H1 (cell line): ENCODE measurements around the gene FOXI1. TPM values are rescaled to one million over a fixed set of nuclear protein-coding genes. Genes with fewer than 3 reads are reported as not detected.

ENCODE experiments used
- CTCF ChIA-PET: fragments of 300-600 bp; sonication (Branson Sonifier 250); formaldehyde crosslinking; loops from one replicate; lab custom pipeline; 2021; ENCODE audit not compliant: partially characterized antibody; lab: Charles Lee
- POLR2A ChIA-PET: fragments of 300-600 bp; sonication (Branson Sonifier 250); formaldehyde crosslinking; loops from one replicate; lab custom pipeline; 2021; ENCODE audit warnings: inconsistent platforms; ENCODE audit not compliant: partially characterized antibody; lab: Charles Lee
- DNase-seq, 2 experiments: peaks; one replicate each; pipeline versions ENCODE4 v3.0.0 to v3.0.0-alpha.2; 2010 to 2022; ENCODE audit warnings: low spot score in 2 of 2, low read depth in 1 of 2, mixed read lengths in 1 of 2
- FAIRE-seq: peaks from 2 replicates; lab custom pipeline; 2011; peaks lifted over from hg19 to GRCh38; lab: Jason Lieb, UNC
- H2AFZ ChIP-seq: 2 replicates; pipeline ENCODE4 v1.8.1; 2012; ENCODE audit warnings: low read length, inconsistent platforms
- H2AK5ac ChIP-seq: 2 replicates; pipeline ENCODE4 v1.6.1; 2013; ENCODE audit warnings: low read depth, low read length
- H2BK120ac ChIP-seq: replicated peaks from 2 replicates; pipeline ENCODE3; 2013; ENCODE audit warnings: low read depth, low read length, inconsistent platforms
- H2BK12ac ChIP-seq: 2 replicates; pipeline ENCODE4 v1.6.1; 2013; ENCODE audit warnings: low read depth, low read length
- H2BK15ac ChIP-seq: 2 replicates; pipeline ENCODE4 v1.6.1; 2013; ENCODE audit warnings: low read length
- H2BK20ac ChIP-seq: 2 replicates; pipeline ENCODE4 v1.6.1; 2013; ENCODE audit warnings: low read length
- H2BK5ac ChIP-seq: 2 replicates; pipeline ENCODE4 v1.6.1; 2013; ENCODE audit warnings: low read depth, low read length
- H3K14ac ChIP-seq: 2 replicates; pipeline ENCODE4 v1.6.1; 2013; ENCODE audit warnings: inconsistent platforms; ENCODE audit not compliant: insufficient read length
- H3K18ac ChIP-seq: 2 replicates; pipeline ENCODE4 v1.6.1; 2013; ENCODE audit warnings: low read length; ENCODE audit errors: extremely low read depth
- H3K23ac ChIP-seq: 2 replicates; pipeline ENCODE4 v1.6.1; 2013; ENCODE audit warnings: inconsistent platforms; ENCODE audit not compliant: insufficient read length
- H3K23me2 ChIP-seq: 2 replicates; pipeline ENCODE4 v1.6.1; 2013; ENCODE audit warnings: low read depth, low read length
- H3K27ac ChIP-seq: 2 replicates; pipeline ENCODE4 v1.6.1; 2011; ENCODE audit warnings: low read depth, low read length, inconsistent platforms
- H3K27me3 ChIP-seq, 4 experiments: replicated peaks in 1 of 4; 1 replicate in 1 of 4; 2 replicates in 3 of 4; pipeline versions ENCODE4 v1.6.1 to v1.8.1; 2011 to 2013; ENCODE audit warnings: low read length in 3 of 4, mild to moderate bottlenecking in 3 of 4, inconsistent platforms in 2 of 4, mixed read lengths in 2 of 4, moderate library complexity in 1 of 4; ENCODE audit not compliant: control insufficient read depth in 3 of 4, insufficient read depth in 3 of 4; ENCODE audit errors: extremely low read depth in 1 of 4
- H3K36me3 ChIP-seq, 4 experiments: 2 replicates each; pipeline versions ENCODE4 v1.6.1 to v1.8.1; 2011 to 2013; ENCODE audit warnings: mild to moderate bottlenecking in 4 of 4, low read length in 3 of 4, moderate library complexity in 2 of 4, control low read depth in 1 of 4, inconsistent platforms in 1 of 4; ENCODE audit not compliant: insufficient read depth in 4 of 4, control insufficient read depth in 2 of 4
- H3K4ac ChIP-seq: replicated peaks from 2 replicates; pipeline ENCODE3; 2013; ENCODE audit warnings: low read length, low read depth, mixed read lengths, inconsistent platforms; ENCODE audit not compliant: insufficient read length
- H3K4me1 ChIP-seq, 4 experiments: replicated peaks in 1 of 4; 1 replicate in 1 of 4; 2 replicates in 3 of 4; pipeline versions ENCODE4 v1.6.1 to v1.8.1; 2011 to 2013; ENCODE audit warnings: low read length in 3 of 4, inconsistent platforms in 2 of 4, mixed read lengths in 1 of 4; ENCODE audit not compliant: insufficient read depth in 4 of 4, control insufficient read depth in 3 of 4
- H3K4me2 ChIP-seq, 2 experiments: 2 replicates each; pipeline versions ENCODE4 v1.6.1 to v1.8.1; 2011 to 2013; ENCODE audit warnings: low read depth in 2 of 2, low read length in 2 of 2, control low read depth in 1 of 2, inconsistent platforms in 1 of 2, mild to moderate bottlenecking in 1 of 2; ENCODE audit not compliant: insufficient read depth in 1 of 2
- H3K4me3 ChIP-seq, 4 experiments: fragments of 200-600, 300-600 bp in 1 of 4; sonication (generic), shearing (Covaris generic), sonication (Bioruptor Twin) in 1 of 4; 2 replicates each; pipeline versions ENCODE4 v1.5.1 to v1.8.1; 2011 to 2016; ENCODE audit warnings: low read length in 4 of 4, low read depth in 3 of 4, control low read depth in 2 of 4, inconsistent platforms in 2 of 4, mild to moderate bottlenecking in 2 of 4, mixed read lengths in 1 of 4, moderate library complexity in 1 of 4; ENCODE audit not compliant: insufficient read depth in 2 of 4; ENCODE audit errors: extremely low read depth in 1 of 4
- H3K56ac ChIP-seq: replicated peaks from 2 replicates; pipeline ENCODE3; 2013; ENCODE audit warnings: low read depth, mild to moderate bottlenecking, mixed read lengths, low read length, inconsistent platforms; ENCODE audit not compliant: insufficient read length
- H3K79me1 ChIP-seq: 2 replicates; pipeline ENCODE4 v1.6.1; 2013; ENCODE audit warnings: low read depth, low read length, control low read depth
- H3K79me2 ChIP-seq, 2 experiments: 2 replicates each; pipeline versions ENCODE4 v1.6.1 to v1.8.1; 2012 to 2013; ENCODE audit warnings: low read length in 2 of 2, mild to moderate bottlenecking in 2 of 2, inconsistent platforms in 1 of 2; ENCODE audit not compliant: insufficient read depth in 2 of 2, control insufficient read depth in 1 of 2
- H3K9ac ChIP-seq, 4 experiments: replicated peaks in 1 of 4; 1 replicate in 1 of 4; 2 replicates in 3 of 4; pipeline versions ENCODE4 v1.6.1 to v1.8.1; 2011 to 2013; ENCODE audit warnings: low read depth in 3 of 4, low read length in 3 of 4, control low read depth in 2 of 4, mild to moderate bottlenecking in 2 of 4, moderate library complexity in 2 of 4, inconsistent platforms in 1 of 4; ENCODE audit errors: extremely low read depth in 1 of 4
- H3K9me3 ChIP-seq, 2 experiments: 2 replicates each; pipeline versions ENCODE4 v1.6.1 to v1.8.1; 2012 to 2013; ENCODE audit warnings: mild to moderate bottlenecking in 2 of 2, moderate library complexity in 2 of 2, control low read depth in 1 of 2, inconsistent platforms in 1 of 2, low read depth in 1 of 2, low read length in 1 of 2, mixed read lengths in 1 of 2; ENCODE audit not compliant: insufficient read depth in 2 of 2
- H4K20me1 ChIP-seq, 2 experiments: replicated peaks in 1 of 2; 2 replicates each; pipeline versions ENCODE3 to v1.8.1; 2011 to 2013; ENCODE audit warnings: inconsistent platforms in 2 of 2, low read length in 2 of 2, mild to moderate bottlenecking in 1 of 2; ENCODE audit not compliant: insufficient read depth in 2 of 2, control insufficient read depth in 1 of 2
- H4K5ac ChIP-seq: 2 replicates; pipeline ENCODE4 v1.6.1; 2013; ENCODE audit warnings: low read length, low read depth, mixed read lengths, inconsistent platforms; ENCODE audit not compliant: insufficient read length
- H4K8ac ChIP-seq: 2 replicates; pipeline ENCODE4 v1.8.0; 2013; ENCODE audit warnings: mild to moderate bottlenecking, moderate library complexity, low read length, inconsistent platforms; ENCODE audit not compliant: insufficient read depth; ENCODE audit errors: extremely low read depth
- H4K91ac ChIP-seq: replicated peaks from 2 replicates; pipeline ENCODE3; 2013; ENCODE audit warnings: low read length, mixed read lengths, inconsistent platforms; ENCODE audit not compliant: insufficient read length
- CTBP2 ChIP-seq: IDR thresholded peaks from 2 replicates; pipeline ENCODE4 v1.7.0; 2011; ENCODE audit warnings: borderline replicate concordance, mild to moderate bottlenecking, moderate library complexity, mixed read lengths, low read length; ENCODE audit not compliant: insufficient read depth, insufficient read length
- JUN ChIP-seq: IDR thresholded peaks from 2 replicates; pipeline ENCODE4 v1.6.1; 2011; ENCODE audit warnings: low read depth, mild to moderate bottlenecking, improper control_type of control experiment, low read length
- WGBS, 2 experiments: shearing (Covaris generic) in 1 of 2; methylation state at CpG; one replicate each; pipeline versions ENCODE4 v1.1.6 to v1.1.7; 2013 to 2015; ENCODE audit warnings: low lambda C conversion rate in 2 of 2, mixed read lengths in 2 of 2, inconsistent platforms in 1 of 2, low coverage in 1 of 2, missing lambda C conversion rate in 1 of 2; ENCODE audit not compliant: insufficient replicate concordance in 2 of 2, insufficient coverage in 1 of 2, insufficient read length in 1 of 2; ENCODE audit errors: extremely low coverage in 1 of 2, missing lambda C conversion rate in 1 of 2; 5-methylcytosine and 5-hydroxymethylcytosine counted together
- polyA plus RNA-seq, 7 experiments: library from polyadenylated mRNA; depleted of rRNA in 3 of 7; stranded (reverse) in 5 of 7; unstranded in 2 of 7; fragments of >200 nt in 5 of 7; fragments of 200-250 nt in 2 of 7; gene quantifications; 1 replicate in 5 of 7; 2 replicates in 1 of 7; 4 replicates in 1 of 7; pipeline versions ENCODE4 v1.2.1 to v1.2.3, GENCODE V29; 2011 to 2013; ENCODE audit warnings: missing spikeins in 2 of 7, mixed read lengths in 2 of 7
- total RNA-seq: library from RNA; stranded (reverse); fragmentation: NEBNext Ultra II Directional; extraction: Animal tissue kit (Norgen Biotek cat#: 25700); gene quantifications from 2 replicates; pipeline ENCODE4 v1.2.1, GENCODE V29; 2021

Gene FOXI1
- total and polyA plus RNA-seq, 2 of the 8 experiments (the other 6 are each of a cell fraction or from before 2014, with no cell fraction given), result not detected

DNA sequence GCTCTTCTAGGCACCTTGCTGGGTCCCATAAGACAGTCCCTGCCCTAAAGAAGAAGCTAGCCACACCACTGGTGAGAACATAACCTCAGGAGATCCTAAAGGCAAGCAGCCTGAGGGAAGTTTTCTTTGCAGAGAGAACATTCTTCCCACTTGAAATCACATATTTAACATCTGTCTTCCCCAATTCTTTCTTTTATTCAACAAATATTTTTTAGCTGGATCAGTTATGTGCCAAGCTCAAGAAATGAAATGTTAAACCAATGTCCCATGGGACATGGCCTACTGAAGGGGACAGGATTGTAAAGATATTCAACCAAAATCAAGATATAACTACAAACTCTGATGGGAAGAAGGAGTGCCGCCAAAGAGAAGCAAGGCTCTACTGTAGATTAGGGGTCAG is 36.5 kb downstream of the FOXI1 start:
- no peaks in the 10 kb centered on the region for H3K79me1 ChIP-seq
- H3K56ac ChIP-seq, result no peak overlapping the region
- ChIA-PET POLR2A (no interaction called here), CTCF (interaction anchor here (1.2 to 2.9 kb wide), 2 partner anchors 20 to 43 kb away, joined by 6 to 14 read pairs; no protein-coding TSS in a partner anchor)
- no peaks in the 10 kb centered on the region for H3K79me2 ChIP-seq
- H4K8ac ChIP-seq, result no peak overlapping the region
- WGBS, 2 experiments, result 95% methylated on average over 1 of the region's 1 CpG; no CpG with 5 or more reads in 1 of the 2 experiments
- no peak overlapping the region for H3K4me2 ChIP-seq
- H3K9ac ChIP-seq, result no peak overlapping the region
- H2BK12ac ChIP-seq, result no peak overlapping the region
- no peak overlapping the region for H3K23ac ChIP-seq
- FAIRE-seq (no peak), DNase-seq (no peak)
- H3K4ac ChIP-seq, result no peak overlapping the region
- H2BK5ac ChIP-seq, result no peak overlapping the region
- H4K20me1 ChIP-seq, result no peaks in the 10 kb centered on the region
- no peak overlapping the region for H3K4me3 ChIP-seq
- H3K27ac ChIP-seq, result no peak overlapping the region
- no peak overlapping the region for H3K14ac ChIP-seq
- H2BK15ac ChIP-seq, result no peak overlapping the region
- H4K91ac ChIP-seq, result no peak overlapping the region
- H3K4me1 ChIP-seq, result no peaks in the 10 kb centered on the region
- H3K23me2 ChIP-seq, result no peaks in the 10 kb centered on the region
- H3K18ac ChIP-seq, result no peak overlapping the region
- H2BK20ac ChIP-seq, result no peak overlapping the region
- no peaks in the 10 kb centered on the region for H3K36me3 ChIP-seq
- no peak overlapping the region for H2AFZ ChIP-seq
- no peak overlapping the region for H2BK120ac ChIP-seq
- H3K9me3 ChIP-seq, result no peaks in the 10 kb centered on the region; a peak in 1 of 4 replicates
- no peak for TF ChIP-seq CTBP2
- no peak for TF ChIP-seq JUN
- no peaks in the 10 kb centered on the region; a peak in 1 of 7 replicates for H3K27me3 ChIP-seq
- H4K5ac ChIP-seq, result no peak overlapping the region
- H2AK5ac ChIP-seq, result no peak overlapping the region
